Progenitor cell of endocrine pancreas (in vitro differentiated cells): ENCODE data around the gene DOCK1. TPM values are rescaled to one million over a fixed set of nuclear protein-coding genes. Genes with fewer than 3 reads are reported as not detected.

Experiments used
- DNase-seq: peaks from one replicate; pipeline ENCODE4 v3.0.0; 2021; ENCODE audit warnings: low spot score; ENCODE audit not compliant: unreplicated experiment
- H3K27ac Mint-ChIP-seq: 2 replicates; pipeline ENCODE4 v1.8.0; 2021; ENCODE audit warnings: mild to moderate bottlenecking, moderate library complexity, mixed read lengths
- H3K27me3 Mint-ChIP-seq: 2 replicates; pipeline ENCODE4 v1.8.0; 2021; ENCODE audit warnings: mixed read lengths
- H3K36me3 Mint-ChIP-seq: 2 replicates; pipeline ENCODE4 v1.8.0; 2022; ENCODE audit warnings: mixed read lengths; ENCODE audit not compliant: insufficient read depth
- H3K4me1 Mint-ChIP-seq: 2 replicates; pipeline ENCODE4 v1.8.0; 2021; ENCODE audit warnings: low read depth, mixed read lengths
- H3K4me3 Mint-ChIP-seq: 2 replicates; pipeline ENCODE4 v1.8.0; 2021; ENCODE audit warnings: low read depth, mild to moderate bottlenecking, moderate library complexity, mixed read lengths
- H3K9me3 Mint-ChIP-seq: 2 replicates; pipeline ENCODE4 v1.8.0; 2021; ENCODE audit warnings: low read depth, mixed read lengths
- total RNA-seq: library from RNA; stranded (reverse); gene quantifications from 2 replicates; pipeline ENCODE4 v1.2.1, GENCODE V29; 2021
- TF ChIP-seq, protein P1 (sequence below): fragments of 200-600 bp; sonication (generic); IDR thresholded peaks from one replicate; pipeline ENCODE4 v1.5.0; 2021; ENCODE audit warnings: antibody characterized with exemption, mild to moderate bottlenecking; ENCODE audit not compliant: unreplicated experiment

Gene DOCK1
- total RNA-seq, 1 donor from 2014 or later, result 77.8 TPM

DNA sequence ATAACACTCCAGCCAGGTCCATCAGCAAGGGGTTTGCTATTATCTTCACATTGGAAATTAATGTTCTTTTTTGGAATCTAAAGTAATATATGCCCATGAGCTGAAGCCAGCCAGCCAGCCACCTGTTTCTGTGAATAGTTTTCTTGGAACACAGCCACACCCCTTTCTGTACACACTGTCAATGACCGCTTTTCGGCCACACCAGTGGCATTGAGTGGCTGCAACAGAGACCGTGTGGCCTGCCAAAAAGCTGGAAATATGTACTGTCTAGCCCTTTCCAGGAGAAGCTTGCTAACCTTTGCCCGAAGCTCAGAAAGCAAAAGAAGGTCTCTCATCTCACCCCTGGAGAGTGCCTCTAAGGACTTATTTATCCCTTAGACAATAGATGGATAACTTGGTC is 545.4 kb downstream of the DOCK1 start:
- peaks cover 4% of the 10 kb centered on the region for H3K4me1 Mint-ChIP-seq
- H3K27ac Mint-ChIP-seq, result no peak overlapping the region
- peaks cover 22% of the 10 kb centered on the region for H3K36me3 Mint-ChIP-seq
- no peaks in the 10 kb centered on the region for H3K9me3 Mint-ChIP-seq
- no peak overlapping the region for H3K4me3 Mint-ChIP-seq
- H3K27me3 Mint-ChIP-seq, result no peaks in the 10 kb centered on the region
- TF ChIP-seq, protein P1, sequence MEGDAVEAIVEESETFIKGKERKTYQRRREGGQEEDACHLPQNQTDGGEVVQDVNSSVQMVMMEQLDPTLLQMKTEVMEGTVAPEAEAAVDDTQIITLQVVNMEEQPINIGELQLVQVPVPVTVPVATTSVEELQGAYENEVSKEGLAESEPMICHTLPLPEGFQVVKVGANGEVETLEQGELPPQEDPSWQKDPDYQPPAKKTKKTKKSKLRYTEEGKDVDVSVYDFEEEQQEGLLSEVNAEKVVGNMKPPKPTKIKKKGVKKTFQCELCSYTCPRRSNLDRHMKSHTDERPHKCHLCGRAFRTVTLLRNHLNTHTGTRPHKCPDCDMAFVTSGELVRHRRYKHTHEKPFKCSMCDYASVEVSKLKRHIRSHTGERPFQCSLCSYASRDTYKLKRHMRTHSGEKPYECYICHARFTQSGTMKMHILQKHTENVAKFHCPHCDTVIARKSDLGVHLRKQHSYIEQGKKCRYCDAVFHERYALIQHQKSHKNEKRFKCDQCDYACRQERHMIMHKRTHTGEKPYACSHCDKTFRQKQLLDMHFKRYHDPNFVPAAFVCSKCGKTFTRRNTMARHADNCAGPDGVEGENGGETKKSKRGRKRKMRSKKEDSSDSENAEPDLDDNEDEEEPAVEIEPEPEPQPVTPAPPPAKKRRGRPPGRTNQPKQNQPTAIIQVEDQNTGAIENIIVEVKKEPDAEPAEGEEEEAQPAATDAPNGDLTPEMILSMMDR, result no peak
- no peak for DNase-seq

DNA sequence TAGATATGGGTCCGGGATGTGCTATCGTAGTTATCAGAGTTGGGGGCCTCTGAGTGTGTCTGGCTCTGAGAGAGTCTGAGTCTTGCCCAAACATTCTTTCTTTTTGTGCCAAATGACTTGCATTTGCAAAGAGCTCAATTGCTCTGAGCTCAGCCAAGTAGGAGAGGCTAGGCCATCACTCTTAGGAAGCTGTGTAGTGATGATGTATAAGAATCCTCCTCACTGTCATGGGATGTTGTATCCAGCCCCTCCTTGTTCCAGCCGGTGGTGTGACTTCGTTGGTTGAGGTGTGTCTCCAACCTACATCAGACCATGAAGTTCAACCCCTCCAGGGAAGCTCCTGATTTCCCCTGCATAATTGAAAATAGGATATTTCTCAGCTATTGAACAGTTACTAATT is 546.4 kb downstream of the DOCK1 start:
- no peak for DNase-seq
- Mint-ChIP-seq H3K4me1 (peaks cover 3% of the 10 kb centered on the region), H3K4me3 (no peak overlapping the region), H3K36me3 (peaks cover 26% of the 10 kb centered on the region), H3K27ac (no peak overlapping the region), H3K9me3 (peaks cover 3% of the 10 kb centered on the region), H3K27me3 (no peaks in the 10 kb centered on the region)
- TF ChIP-seq, protein P1, result no peak

DNA sequence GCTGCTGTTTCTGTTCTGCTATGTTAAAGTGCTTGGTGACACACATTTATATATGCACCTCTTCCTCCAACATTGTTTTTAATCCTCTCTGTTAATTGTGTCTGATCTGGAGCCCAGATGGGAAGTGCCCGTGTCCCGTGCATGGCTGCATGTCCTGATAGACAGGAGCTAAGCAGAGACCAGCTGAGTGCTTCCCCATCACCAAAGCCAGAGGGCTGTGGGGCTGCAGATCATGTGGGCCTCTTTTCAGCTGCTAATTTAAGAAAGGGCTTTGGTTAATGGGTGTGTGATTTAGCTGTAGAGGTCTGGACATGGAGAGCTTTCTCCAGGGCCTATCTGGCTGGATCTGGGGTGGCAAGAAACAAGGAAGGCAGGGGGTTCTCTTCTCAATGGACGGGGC is 547.3 kb downstream of the DOCK1 start:
- Mint-ChIP-seq H3K36me3 (peaks cover 18% of the 10 kb centered on the region), H3K4me3 (no peak overlapping the region), H3K27ac (no peak overlapping the region), H3K4me1 (peaks cover 1% of the 10 kb centered on the region), H3K27me3 (no peaks in the 10 kb centered on the region), H3K9me3 (peaks cover 3% of the 10 kb centered on the region)
- no peak for DNase-seq
- TF ChIP-seq, protein P1, result no peak

DNA sequence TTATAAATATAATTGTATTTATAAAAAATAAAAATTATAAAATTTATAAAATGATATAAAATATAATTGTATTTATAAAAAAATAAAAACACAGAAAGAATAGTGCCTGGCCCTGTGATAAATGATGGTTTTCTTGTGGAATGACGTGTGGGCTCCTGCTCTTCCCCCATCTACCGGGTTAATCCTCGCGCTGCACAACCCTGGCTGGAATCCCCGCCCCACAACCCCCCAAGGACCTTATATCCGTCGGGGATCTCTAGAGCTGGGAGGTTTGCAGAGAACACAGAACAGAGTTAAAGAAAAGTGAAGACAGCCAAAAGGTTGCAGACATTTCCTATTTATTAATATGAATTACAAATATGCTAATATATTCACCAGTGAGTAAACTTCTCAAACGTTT is 548.5 kb downstream of the DOCK1 start:
- H3K4me3 Mint-ChIP-seq, result no peak overlapping the region
- H3K4me1 Mint-ChIP-seq, result peaks cover 1% of the 10 kb centered on the region
- H3K27ac Mint-ChIP-seq, result no peak overlapping the region
- DNase-seq, result no peak
- TF ChIP-seq, protein P1, result no peak
- H3K9me3 Mint-ChIP-seq, result peaks cover 8% of the 10 kb centered on the region
- no peaks in the 10 kb centered on the region for H3K27me3 Mint-ChIP-seq
- H3K36me3 Mint-ChIP-seq, result peaks cover 13% of the 10 kb centered on the region

DNA sequence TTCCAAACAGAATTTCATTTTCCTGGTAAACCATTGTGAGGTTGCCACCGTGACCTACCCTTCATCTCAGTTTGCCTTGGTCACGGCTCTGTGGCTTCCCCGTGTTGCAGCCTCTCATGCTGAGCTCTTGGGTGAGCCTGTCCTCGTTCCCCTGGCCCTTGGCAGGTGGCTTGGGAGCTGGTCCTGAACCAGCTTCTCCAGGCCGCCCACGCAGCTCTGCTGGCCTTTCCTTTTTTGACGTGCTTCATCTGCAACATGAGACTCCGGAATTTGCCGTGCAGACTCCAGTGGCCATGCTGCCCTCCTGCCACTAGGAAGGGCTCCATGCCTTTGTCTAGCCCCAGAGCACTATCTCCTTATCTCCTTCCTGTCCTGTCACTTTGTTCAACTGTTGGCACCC is 550.9 kb downstream of the DOCK1 start:
- H3K9me3 Mint-ChIP-seq, result peaks cover 16% of the 10 kb centered on the region
- no peak overlapping the region for H3K4me3 Mint-ChIP-seq
- no peak for DNase-seq
- TF ChIP-seq, protein P1, result no peak
- H3K36me3 Mint-ChIP-seq, result peaks cover 7% of the 10 kb centered on the region
- H3K27ac Mint-ChIP-seq, result no peak overlapping the region
- H3K27me3 Mint-ChIP-seq, result no peaks in the 10 kb centered on the region
- H3K4me1 Mint-ChIP-seq, result no peaks in the 10 kb centered on the region
